Neural progenitor cell (in vitro differentiated cells): ENCODE measurements around the gene AMBRA1.

Experiments
- EZH2 ChIP-seq: fragments of 200-600 bp; sonication (generic); IDR thresholded peaks from 2 replicates; pipeline ENCODE4 v1.6.1; 2017; ENCODE audit warnings: antibody characterized with exemption, mild to moderate bottlenecking, moderate library complexity
- EZH2phosphoT487 ChIP-seq: fragments of 200-600 bp; sonication (generic); IDR thresholded peaks from 2 replicates; pipeline ENCODE4 v1.6.1; 2017; ENCODE audit warnings: antibody characterized with exemption
- TF ChIP-seq, protein P1 (sequence below): fragments of 200-600 bp; sonication (generic); IDR thresholded peaks from 2 replicates; pipeline ENCODE4 v1.5.1; 2017; ENCODE audit warnings: antibody characterized with exemption, mild to moderate bottlenecking

GRCh38 chr11:46436113-46436512, 157.7 kb downstream of the AMBRA1 start:
- TF ChIP-seq, protein P1, sequence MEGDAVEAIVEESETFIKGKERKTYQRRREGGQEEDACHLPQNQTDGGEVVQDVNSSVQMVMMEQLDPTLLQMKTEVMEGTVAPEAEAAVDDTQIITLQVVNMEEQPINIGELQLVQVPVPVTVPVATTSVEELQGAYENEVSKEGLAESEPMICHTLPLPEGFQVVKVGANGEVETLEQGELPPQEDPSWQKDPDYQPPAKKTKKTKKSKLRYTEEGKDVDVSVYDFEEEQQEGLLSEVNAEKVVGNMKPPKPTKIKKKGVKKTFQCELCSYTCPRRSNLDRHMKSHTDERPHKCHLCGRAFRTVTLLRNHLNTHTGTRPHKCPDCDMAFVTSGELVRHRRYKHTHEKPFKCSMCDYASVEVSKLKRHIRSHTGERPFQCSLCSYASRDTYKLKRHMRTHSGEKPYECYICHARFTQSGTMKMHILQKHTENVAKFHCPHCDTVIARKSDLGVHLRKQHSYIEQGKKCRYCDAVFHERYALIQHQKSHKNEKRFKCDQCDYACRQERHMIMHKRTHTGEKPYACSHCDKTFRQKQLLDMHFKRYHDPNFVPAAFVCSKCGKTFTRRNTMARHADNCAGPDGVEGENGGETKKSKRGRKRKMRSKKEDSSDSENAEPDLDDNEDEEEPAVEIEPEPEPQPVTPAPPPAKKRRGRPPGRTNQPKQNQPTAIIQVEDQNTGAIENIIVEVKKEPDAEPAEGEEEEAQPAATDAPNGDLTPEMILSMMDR: no peak
- no peak for TF ChIP-seq EZH2
- TF ChIP-seq EZH2phosphoT487: no peak
